Smooth muscle cell of the brain vasculature (primary cell): ENCODE data around the gene TTYH2.
"Not testable (repeated sequence)": the region's sequence is repeated elsewhere in the genome, so short reads cannot be mapped to it uniquely, and the experiment has no call there.

Experiments
- DNase-seq: peaks from one replicate; pipeline ENCODE4 v3.0.0-alpha.2; 2012; ENCODE audit warnings: low read depth, low spot score

Gene TTYH2

GRCh38 chr17:74259667-74260524 lies 46.5 kb downstream of the TTYH2 start:
- no peak for DNase-seq

GRCh38 chr17:74260525-74260850 lies 47.1 kb downstream of the TTYH2 start:
- no peak for DNase-seq

- no peak for DNase-seq
These were observed 49.2 kb downstream of the TTYH2 start for GRCh38 chr17:74262601-74263000.

GRCh38 chr17:74267054-74267453 lies 53.7 kb downstream of the TTYH2 start:
- DNase-seq: not testable (repeated sequence)

DNA sequence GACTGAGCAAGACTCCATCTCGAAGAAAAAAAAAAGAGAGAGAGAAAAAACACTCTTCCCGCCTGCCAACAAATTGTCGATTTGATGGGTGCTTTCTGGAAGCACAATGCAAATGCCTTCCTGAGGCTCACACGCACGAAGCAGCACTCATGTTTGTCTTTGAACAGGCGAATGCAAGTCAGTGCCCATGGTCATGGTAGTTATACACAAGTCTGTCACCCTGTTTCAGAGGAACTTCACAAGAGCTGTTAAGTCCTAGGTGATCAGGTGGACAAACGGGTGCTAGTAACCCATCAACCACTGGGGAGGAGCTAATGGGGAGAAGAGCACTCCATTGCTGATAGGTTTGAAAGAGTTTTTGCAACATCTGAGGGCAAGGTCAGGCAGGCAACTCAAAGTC lies 54.2 kb downstream of the TTYH2 start:
- DNase-seq: no peak

DNA sequence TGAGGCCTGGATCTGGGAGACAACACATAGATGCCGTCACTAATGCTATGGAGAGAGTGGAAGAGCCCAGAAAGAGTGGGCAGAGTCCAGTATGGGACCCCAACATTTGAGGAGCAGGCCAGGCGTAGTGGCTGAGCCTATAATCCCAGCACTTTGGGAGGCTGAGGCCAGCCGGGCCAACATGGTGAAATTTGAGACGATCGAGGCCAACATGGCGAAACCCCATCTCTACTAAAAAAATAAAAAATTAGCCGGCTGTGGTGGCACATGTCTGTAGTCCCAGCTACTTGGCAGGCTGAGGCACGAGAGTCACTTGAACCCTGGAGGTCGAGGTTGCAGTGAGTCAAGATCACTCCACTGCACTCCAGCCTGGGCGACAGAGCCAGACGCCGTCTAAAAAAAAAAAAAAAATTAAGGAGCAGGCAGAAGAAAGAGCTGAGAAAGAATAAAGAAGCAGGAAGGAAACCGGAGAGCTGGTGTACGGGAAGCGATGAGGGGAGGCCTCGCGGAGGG lies 54.7 kb downstream of the TTYH2 start:
- DNase-seq: no peak

DNA sequence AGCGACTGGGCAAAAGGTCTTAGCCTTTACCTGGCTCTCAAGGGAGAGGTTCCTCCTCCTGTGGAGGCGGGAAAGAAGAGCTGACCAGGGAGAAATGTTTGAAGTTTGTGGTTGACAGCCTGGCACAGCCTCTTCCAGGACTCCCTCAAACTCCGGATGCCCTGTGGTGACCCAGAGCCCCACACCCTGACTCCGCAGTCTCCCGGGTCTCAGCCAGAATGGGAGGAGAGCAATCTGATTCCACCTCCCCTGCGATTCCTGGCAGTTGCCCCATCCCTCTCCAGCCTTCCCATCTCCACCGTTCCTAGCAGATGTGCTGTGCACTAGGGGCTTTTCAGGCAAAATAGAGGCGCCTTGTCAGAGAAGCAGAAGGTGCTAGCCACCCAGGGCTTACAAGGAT lies 55.2 kb downstream of the TTYH2 start:
- DNase-seq: no peak

- DNase-seq: no peak
These were observed 57.0 kb downstream of the TTYH2 start for GRCh38 chr17:74270333-74270732.

GRCh38 chr17:74271281-74271680 lies 57.9 kb downstream of the TTYH2 start:
- DNase-seq: no peak

- no peak for DNase-seq
These were observed 58.7 kb downstream of the TTYH2 start for GRCh38 chr17:74271901-74272561.

DNA sequence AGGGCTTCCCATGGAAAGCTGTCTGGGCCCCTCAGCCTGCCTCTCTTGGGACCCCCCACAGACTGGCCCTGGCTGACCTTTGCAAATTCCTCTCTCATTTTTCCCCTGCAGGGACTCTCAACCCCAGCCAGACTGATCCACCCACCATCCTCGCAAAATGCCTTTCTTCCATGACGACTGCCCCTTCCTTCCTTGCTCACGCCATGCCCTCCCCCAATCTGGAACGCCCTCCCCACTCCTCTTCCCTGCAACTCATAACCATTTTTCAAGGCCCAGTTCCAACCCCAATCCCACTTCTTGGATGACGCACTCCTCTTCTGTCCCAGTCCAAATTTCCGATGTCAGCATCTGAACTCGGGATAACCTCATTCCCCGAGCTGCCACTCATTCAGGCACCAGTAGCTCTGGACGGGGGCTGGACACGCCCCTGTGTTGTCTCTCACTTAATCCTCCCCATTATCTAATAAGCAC lies 59.4 kb downstream of the TTYH2 start:
- DNase-seq: no peak

DNA sequence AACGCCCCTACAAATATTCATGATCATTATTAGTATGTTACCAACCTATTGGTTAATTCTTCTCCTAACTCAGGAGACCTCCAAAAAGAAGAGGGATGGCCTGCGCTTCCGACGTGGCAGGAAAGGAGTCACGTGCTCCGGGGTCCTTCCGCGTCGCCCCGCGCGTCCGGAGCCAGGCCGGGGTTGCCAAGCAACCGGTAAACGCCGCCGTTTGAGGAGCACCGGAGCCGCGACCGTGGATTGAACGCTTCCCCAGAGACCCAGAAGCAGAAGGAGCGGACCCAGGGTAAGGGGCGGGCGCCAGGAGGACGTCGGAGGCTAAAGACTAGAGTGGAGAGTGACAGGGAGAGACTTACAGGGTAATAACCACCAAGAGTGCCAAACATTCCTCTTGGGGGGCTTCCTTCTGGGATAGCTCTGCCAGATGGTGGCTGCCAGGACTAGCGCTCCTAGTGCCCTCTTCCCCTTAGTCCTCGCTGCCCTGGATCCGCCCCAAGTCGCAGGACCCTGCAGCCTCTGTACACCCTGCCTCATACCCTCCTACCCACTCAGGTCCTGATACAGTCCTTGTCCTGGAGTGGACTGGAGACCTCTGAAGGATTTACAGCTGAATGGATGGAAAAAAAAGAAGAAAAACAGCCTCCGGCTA lies 60.8 kb downstream of the TTYH2 start, which contains the start of gene DNAI2:
DNAI2 (plus strand) TSS at position 175 of the 649 bp plus-strand sequence. CDS start 7,584 bp downstream, outside the sequence.
- DNase-seq: no peak

GRCh38 chr17:74274709-74275340 lies 61.5 kb downstream of the TTYH2 start:
- DNase-seq: no peak

DNA sequence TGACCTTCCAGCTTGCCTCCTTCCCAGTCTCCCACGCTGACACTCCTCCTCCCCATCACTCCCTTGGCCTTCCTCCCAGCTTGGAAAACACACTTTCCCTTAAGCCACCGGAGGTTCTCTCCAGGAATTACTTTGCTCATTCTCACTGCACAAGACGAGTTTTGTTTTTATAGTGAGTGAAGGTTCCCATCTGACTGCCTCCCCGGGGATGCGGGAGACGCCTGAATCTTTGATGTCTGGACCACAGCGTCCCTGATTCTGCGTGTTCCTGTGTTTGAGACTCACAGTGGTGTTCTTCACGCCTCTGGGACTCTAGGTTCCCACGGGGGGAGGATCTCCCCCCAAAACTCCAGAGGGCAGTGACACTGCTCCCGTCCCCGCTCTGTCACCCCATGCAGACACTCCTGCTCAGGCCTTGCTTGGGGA lies 62.7 kb downstream of the TTYH2 start:
- DNase-seq: no peak

DNA sequence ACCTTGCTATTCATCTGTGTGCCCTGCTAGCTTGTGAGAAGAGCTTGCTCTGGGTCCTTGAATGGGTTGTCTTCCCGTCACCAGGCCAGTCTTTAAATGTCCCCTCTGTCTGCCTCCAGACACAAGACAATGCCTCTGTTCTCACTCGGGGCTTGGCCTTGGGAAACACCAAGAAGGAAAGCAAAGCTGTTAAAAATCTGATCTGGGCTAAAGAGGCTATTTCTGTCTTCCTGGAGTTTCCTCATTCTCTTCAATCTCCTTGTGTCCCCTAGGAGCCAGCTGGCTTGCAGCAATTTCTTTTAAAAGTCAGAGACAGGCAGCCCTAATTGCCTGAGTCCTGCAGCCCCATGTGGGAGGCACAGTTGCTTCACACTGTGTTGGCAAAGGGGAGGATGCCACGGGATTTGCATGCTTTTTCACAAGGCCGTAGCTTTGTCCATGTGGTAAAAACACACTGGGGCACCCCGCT lies 63.2 kb downstream of the TTYH2 start:
- no peak for DNase-seq

DNA sequence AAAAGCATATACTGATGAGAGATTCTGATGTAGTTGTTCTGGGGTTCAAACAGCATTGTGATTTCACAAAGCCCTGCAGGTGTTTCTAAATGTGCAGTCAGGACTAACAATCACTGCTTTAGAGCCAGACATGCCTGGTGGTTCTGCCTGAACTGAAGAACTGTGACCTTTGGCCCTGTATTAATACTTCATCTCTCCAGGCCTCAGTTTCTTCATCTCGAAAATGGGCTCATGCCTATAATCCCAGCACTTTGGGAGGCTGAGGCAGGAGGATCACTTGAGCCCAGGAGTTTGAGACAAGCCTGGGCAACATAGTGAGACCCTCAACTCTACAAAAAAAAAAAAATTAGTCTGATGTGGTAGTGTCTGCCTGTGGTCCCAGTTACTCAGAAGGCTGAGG lies 64.6 kb downstream of the TTYH2 start:
- no peak for DNase-seq

GRCh38 chr17:74279617-74280016 lies 66.2 kb downstream of the TTYH2 start:
- not testable (repeated sequence) for DNase-seq

- no peak for DNase-seq
These were observed 66.7 kb downstream of the TTYH2 start for GRCh38 chr17:74280093-74280513.

DNA sequence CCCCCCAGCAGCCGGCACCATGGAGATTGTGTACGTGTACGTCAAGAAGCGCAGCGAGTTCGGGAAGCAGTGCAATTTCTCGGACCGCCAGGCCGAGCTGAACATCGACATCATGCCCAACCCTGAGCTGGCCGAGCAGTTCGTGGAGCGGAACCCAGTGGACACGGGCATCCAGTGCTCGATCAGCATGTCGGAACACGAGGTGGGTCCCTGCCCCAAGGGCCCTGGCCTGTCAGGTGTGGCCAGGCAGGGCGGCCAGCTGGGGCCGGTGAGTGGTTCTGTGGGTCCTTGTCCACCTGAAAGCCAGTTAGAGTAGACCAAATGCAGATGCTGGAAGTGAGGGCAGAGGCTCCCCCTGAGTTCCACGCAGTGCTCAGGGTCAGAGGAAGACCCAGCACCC lies 68.4 kb downstream of the TTYH2 start:
- DNase-seq: no peak

GRCh38 chr17:74282274-74282586 lies 68.9 kb downstream of the TTYH2 start:
- DNase-seq: not testable (repeated sequence)

DNA sequence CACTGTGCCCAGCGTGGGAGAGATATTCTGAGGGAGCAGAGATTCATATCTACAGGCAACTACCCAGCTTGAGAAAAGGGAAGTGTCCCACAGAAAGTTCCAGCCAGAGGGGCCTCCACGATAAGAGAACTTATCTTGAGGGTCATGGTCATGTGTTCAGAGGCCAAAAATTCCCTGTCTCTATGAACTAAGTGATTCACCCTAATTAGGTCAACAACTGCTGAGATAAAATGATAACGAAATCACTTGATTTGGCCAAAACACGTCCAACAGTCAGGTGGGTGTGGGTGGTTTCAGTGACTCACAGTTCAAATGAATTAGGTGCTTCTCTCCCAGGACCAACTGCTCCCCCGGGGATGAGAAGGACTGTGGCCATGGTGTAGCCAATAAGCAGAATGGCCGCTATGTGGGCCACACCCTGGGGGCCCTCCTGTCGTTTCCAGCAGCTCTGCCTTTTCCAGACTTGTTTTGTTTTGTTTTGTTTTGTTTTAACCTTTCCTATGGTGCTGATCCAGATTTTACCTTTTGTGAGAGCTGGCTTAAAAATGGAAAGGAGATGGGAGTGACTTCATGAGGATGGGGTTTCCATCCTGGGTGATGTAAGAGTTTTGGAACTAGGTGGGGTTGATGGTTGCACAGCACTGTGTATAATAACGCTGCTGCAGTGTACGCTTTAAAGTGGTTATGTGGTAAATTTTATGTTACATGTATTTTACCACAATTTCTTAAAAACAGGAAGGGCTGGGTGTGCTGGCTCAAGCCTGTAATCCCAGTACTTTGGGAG lies 69.4 kb downstream of the TTYH2 start:
- DNase-seq: no peak
